Measurements from ENCODE around the gene ESYT1. TPM values are rescaled to one million over a fixed set of nuclear protein-coding genes. Genes with fewer than 3 reads are reported as not detected.

The ESYT1 gene
- total RNA-seq, 1 donor: 304 TPM

DNA sequence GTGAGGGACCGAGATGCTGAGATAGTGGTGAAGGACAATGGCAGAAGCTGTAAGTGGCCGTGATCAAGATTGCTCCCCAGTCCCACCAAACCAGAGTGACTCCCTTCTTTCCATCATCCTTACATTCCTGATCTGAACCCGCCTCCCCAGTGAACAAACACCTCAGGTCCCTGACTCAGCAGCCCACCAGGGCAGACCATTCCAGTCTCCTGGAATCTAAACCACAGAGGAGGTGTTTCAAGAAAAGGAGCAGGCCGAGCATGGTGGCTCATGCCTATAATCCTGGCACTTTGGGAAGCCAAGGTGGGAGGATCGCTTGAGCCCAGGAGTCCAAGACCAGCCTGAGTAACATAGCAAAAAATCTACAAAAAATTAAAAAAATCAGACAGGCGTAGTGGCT lies 41.5 kb upstream of the ESYT1 start:
- Histone ChIP-seq H4K20me1 (ENCODE audit: insufficient read depth, low read length) (no peaks in the 10 kb centered on the region), H3K27me3 (ENCODE audit: insufficient read depth, low read length) (peaks cover 11% of the 10 kb centered on the region), H3K9me3 (ENCODE audit: low read depth, low read length) (no peaks in the 10 kb centered on the region), H3K4me1 (ENCODE audit: insufficient read depth, low read length) (no peaks in the 10 kb centered on the region), H3K4me2 (ENCODE audit: insufficient read depth, low read length) (no peak overlapping the region), H3K4me3 (ENCODE audit: insufficient read depth, low read length) (no peak overlapping the region), H3K79me2 (ENCODE audit: insufficient read depth, low read length) (no peaks in the 10 kb centered on the region), H2AFZ (ENCODE audit: low read length) (no peak overlapping the region), H3K36me3 (ENCODE audit: insufficient read depth, low read length) (no peaks in the 10 kb centered on the region), H3K27ac (ENCODE audit: low read depth, low read length) (no peak overlapping the region)
- DNase-seq (ENCODE audit: insufficient read length, low spot score, missing footprints): no peak
- TF ChIP-seq, protein P1, sequence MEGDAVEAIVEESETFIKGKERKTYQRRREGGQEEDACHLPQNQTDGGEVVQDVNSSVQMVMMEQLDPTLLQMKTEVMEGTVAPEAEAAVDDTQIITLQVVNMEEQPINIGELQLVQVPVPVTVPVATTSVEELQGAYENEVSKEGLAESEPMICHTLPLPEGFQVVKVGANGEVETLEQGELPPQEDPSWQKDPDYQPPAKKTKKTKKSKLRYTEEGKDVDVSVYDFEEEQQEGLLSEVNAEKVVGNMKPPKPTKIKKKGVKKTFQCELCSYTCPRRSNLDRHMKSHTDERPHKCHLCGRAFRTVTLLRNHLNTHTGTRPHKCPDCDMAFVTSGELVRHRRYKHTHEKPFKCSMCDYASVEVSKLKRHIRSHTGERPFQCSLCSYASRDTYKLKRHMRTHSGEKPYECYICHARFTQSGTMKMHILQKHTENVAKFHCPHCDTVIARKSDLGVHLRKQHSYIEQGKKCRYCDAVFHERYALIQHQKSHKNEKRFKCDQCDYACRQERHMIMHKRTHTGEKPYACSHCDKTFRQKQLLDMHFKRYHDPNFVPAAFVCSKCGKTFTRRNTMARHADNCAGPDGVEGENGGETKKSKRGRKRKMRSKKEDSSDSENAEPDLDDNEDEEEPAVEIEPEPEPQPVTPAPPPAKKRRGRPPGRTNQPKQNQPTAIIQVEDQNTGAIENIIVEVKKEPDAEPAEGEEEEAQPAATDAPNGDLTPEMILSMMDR (IDR thresholded peaks at IDR 0.05; ENCODE audit: extremely low read depth, low read depth, low read length): no peak

DNA sequence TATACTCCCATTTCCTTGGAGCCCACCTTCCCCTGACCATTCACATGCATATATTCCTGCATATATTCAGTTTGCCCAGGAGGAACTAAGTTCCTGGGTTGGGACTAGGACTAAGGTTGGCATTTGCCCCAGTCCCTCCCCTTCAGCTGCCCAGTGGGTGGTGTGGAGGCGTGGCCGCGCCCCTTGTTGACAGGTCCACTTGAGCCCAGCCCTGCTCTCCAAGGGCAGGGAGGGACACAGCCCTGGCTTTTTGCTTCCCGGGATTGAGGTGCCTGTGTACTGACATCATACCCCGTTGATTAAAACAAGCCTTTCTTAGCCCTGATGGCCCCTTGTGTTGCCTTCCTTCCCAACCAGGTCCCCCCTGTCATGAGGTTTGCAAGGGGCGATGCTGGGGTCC lies 40.8 kb upstream of the ESYT1 start:
- H2AFZ ChIP-seq (ENCODE audit: low read length): no peak overlapping the region
- H3K36me3 ChIP-seq (ENCODE audit: insufficient read depth, low read length): no peaks in the 10 kb centered on the region
- H3K4me2 ChIP-seq (ENCODE audit: insufficient read depth, low read length): no peak overlapping the region
- TF ChIP-seq, protein P1 (IDR thresholded peaks at IDR 0.05; ENCODE audit: extremely low read depth, low read depth, low read length): no peak
- DNase-seq (ENCODE audit: insufficient read length, low spot score, missing footprints): peak; percentile 65
- peaks cover 11% of the 10 kb centered on the region for H3K27me3 ChIP-seq (ENCODE audit: insufficient read depth, low read length)
- no peaks in the 10 kb centered on the region for H3K4me1 ChIP-seq (ENCODE audit: insufficient read depth, low read length)
- no peak overlapping the region for H3K4me3 ChIP-seq (ENCODE audit: insufficient read depth, low read length)
- no peaks in the 10 kb centered on the region for H3K9me3 ChIP-seq (ENCODE audit: low read depth, low read length)
- no peaks in the 10 kb centered on the region for H3K79me2 ChIP-seq (ENCODE audit: insufficient read depth, low read length)
- no peak overlapping the region for H3K27ac ChIP-seq (ENCODE audit: low read depth, low read length)
- H4K20me1 ChIP-seq (ENCODE audit: insufficient read depth, low read length): no peaks in the 10 kb centered on the region

DNA sequence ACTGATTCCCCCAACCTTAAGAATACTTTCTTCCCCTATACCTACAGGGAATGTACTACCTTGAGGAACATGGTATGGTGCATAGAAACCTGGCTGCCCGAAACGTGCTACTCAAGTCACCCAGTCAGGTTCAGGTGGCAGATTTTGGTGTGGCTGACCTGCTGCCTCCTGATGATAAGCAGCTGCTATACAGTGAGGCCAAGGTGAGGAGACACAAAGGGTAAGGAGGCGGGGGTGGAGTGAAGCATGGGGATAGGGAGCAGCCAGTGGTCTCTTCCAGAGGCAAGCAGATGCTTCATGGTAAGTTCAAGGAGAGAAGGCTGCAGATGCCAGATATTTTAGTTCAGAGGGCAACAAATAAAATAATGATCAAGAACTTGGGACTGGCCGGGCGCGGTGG lies 30.3 kb upstream of the ESYT1 start:
- Histone ChIP-seq H3K4me2 (ENCODE audit: insufficient read depth, low read length) (no peak overlapping the region), H2AFZ (ENCODE audit: low read length) (no peak overlapping the region), H3K27ac (ENCODE audit: low read depth, low read length) (no peak overlapping the region), H3K9me3 (ENCODE audit: low read depth, low read length) (no peaks in the 10 kb centered on the region), H3K36me3 (ENCODE audit: insufficient read depth, low read length) (no peaks in the 10 kb centered on the region), H3K27me3 (ENCODE audit: insufficient read depth, low read length) (peaks cover 20% of the 10 kb centered on the region), H3K4me3 (ENCODE audit: insufficient read depth, low read length) (no peak overlapping the region), H4K20me1 (ENCODE audit: insufficient read depth, low read length) (no peaks in the 10 kb centered on the region), H3K79me2 (ENCODE audit: insufficient read depth, low read length) (no peaks in the 10 kb centered on the region), H3K4me1 (ENCODE audit: insufficient read depth, low read length) (no peaks in the 10 kb centered on the region)
- TF ChIP-seq, protein P1 (IDR thresholded peaks at IDR 0.05; ENCODE audit: extremely low read depth, low read depth, low read length): no peak
- DNase-seq (ENCODE audit: insufficient read length, low spot score, missing footprints): no peak

DNA sequence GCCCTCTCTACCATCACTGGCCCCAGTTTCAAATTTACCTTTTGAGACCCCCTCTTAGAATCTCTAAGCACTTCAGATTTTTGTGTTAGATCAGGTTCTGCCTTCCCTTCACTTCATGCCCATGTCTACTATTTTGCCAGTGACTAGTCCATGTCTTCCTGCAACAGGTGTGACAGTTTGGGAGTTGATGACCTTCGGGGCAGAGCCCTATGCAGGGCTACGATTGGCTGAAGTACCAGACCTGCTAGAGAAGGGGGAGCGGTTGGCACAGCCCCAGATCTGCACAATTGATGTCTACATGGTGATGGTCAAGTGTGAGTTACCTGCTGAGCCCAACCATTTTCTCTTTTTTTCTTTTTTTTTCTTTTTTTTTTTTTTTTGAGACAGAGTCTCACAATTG lies 29.5 kb upstream of the ESYT1 start:
- no peaks in the 10 kb centered on the region for H3K79me2 ChIP-seq (ENCODE audit: insufficient read depth, low read length)
- H2AFZ ChIP-seq (ENCODE audit: low read length): no peak overlapping the region
- no peaks in the 10 kb centered on the region for H4K20me1 ChIP-seq (ENCODE audit: insufficient read depth, low read length)
- H3K4me1 ChIP-seq (ENCODE audit: insufficient read depth, low read length): peaks cover 6% of the 10 kb centered on the region
- TF ChIP-seq, protein P1 (IDR thresholded peaks at IDR 0.05; ENCODE audit: extremely low read depth, low read depth, low read length): no peak
- no peaks in the 10 kb centered on the region for H3K36me3 ChIP-seq (ENCODE audit: insufficient read depth, low read length)
- no peak overlapping the region for H3K4me3 ChIP-seq (ENCODE audit: insufficient read depth, low read length)
- H3K27me3 ChIP-seq (ENCODE audit: insufficient read depth, low read length): peaks cover 20% of the 10 kb centered on the region
- H3K9me3 ChIP-seq (ENCODE audit: low read depth, low read length): no peaks in the 10 kb centered on the region
- H3K4me2 ChIP-seq (ENCODE audit: insufficient read depth, low read length): no peak overlapping the region
- DNase-seq (ENCODE audit: insufficient read length, low spot score, missing footprints): no peak
- H3K27ac ChIP-seq (ENCODE audit: low read depth, low read length): no peak overlapping the region
